MCF 10A (cell line): ENCODE data around the gene ACTN1. TPM values are rescaled to one million over a fixed set of nuclear protein-coding genes. Genes with fewer than 3 reads are reported as not detected.

Experiments used
- BruUV-seq: library from RNA; stranded (reverse); fragments of 400-500 nt; replicated peaks from 2 replicates; lab custom pipeline; 2021; lab: Mats Ljungman, UMichigan
- CTCF ChIA-PET: fragments of 300-600 bp; sonication (Branson Sonifier 250); formaldehyde crosslinking; extraction: SDS; loops from one replicate; lab custom pipeline; 2021; ENCODE audit warnings: antibody characterized with exemption, inconsistent platforms; lab: Yijun Ruan, JAX
- POLR2A ChIA-PET: fragments of 300-600, 350-650 bp; sonication (Branson Sonifier 250); formaldehyde crosslinking; extraction: SDS; loops from one replicate; lab custom pipeline; 2020; ENCODE audit warnings: antibody characterized with exemption, inconsistent platforms; lab: Yijun Ruan, JAX
- DNase-seq: peaks from one replicate; pipeline ENCODE4 v3.0.0-alpha.2; 2018; ENCODE audit not compliant: unreplicated experiment
- H3K27ac Mint-ChIP-seq: one replicate; pipeline ENCODE4 v1.8.0; 2022; ENCODE audit warnings: mild to moderate bottlenecking, low read depth, mixed read lengths; ENCODE audit not compliant: unreplicated experiment
- H3K27me3 Mint-ChIP-seq: one replicate; pipeline ENCODE4 v1.8.0; 2022; ENCODE audit warnings: mixed read lengths; ENCODE audit not compliant: insufficient read depth, unreplicated experiment
- H3K36me3 Mint-ChIP-seq: one replicate; pipeline ENCODE4 v1.8.0; 2022; ENCODE audit warnings: mild to moderate bottlenecking, moderate library complexity, mixed read lengths; ENCODE audit not compliant: insufficient read depth, unreplicated experiment
- H3K4me1 Mint-ChIP-seq: one replicate; pipeline ENCODE4 v1.8.0; 2022; ENCODE audit warnings: mixed read lengths; ENCODE audit not compliant: insufficient read depth, unreplicated experiment
- H3K4me3 Mint-ChIP-seq: one replicate; pipeline ENCODE4 v1.8.0; 2022; ENCODE audit warnings: mild to moderate bottlenecking, moderate library complexity, mixed read lengths; ENCODE audit not compliant: unreplicated experiment
- H3K9me3 Mint-ChIP-seq: one replicate; pipeline ENCODE4 v1.8.0; 2022; ENCODE audit warnings: mixed read lengths; ENCODE audit not compliant: unreplicated experiment
- intact Hi-C: fragments of 100-400 bp; cut with micrococcal nuclease; formaldehyde crosslinking; loops from 2 replicates; pipeline ENCODE4 v1.14.1; 2022
- total RNA-seq: library from RNA; stranded (reverse); gene quantifications from 2 replicates; pipeline ENCODE4 v1.2.3, GENCODE V29; 2022
- TF ChIP-seq, protein P1 (sequence below): fragments of 200-600 bp; IDR thresholded peaks from one replicate; pipeline ENCODE4 v1.8.0; 2022; ENCODE audit warnings: antibody characterized with exemption, mild to moderate bottlenecking; ENCODE audit not compliant: unreplicated experiment

The ACTN1 gene
- total RNA-seq, 1 experiment from 2014 or later, result 312 TPM

DNA sequence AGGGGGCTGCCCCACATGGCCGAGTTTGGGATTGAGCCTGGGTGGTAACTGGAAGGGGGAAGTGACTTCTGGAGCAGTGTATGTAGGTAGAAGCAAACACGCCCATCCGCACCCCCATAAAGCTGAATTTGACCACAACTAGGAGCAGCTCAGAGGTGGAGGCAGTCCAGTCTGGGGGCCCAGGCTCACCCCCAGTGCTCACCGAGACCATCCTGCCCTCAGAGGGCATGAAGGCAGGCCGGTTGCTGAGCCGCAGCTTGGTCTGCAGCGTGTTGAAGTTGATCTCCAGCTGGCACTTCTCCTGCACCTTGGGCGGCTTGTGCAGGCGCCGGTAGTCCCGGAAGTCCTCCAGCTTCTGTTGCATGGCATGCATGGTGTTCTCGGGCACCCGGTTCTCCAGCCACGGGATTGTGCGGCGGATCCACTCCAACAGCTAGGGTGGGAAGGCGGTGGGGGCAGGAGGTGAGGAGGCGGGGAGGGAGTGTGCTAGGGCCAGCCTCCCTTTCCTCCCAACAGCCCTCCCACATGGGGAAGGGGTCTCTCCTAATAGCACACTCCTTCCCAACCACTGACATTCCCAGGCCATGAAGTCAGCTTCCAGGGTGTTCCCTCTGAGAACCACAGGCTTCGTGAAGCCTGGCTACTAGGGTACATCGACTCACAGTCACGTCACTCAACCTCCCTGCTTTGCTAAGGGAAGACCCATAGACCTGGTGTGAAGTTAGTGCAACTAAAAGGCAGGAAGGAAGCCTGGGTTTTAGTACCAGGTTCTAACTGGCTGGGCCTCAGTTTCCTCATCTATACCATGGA, 87.0 kb downstream of the ACTN1 start:
- intact Hi-C loops, result no loop called here
- no peak overlapping the region for H3K27ac Mint-ChIP-seq
- CTCF ChIA-PET, result interaction anchor here (0.6 to 1.3 kb wide), 4 partner anchors 17 to 496 kb away, joined by 3 read pairs; no protein-coding TSS in a partner anchor
- no TSS peak for BruUV-seq
- DNase-seq, result no peak
- no peaks in the 10 kb centered on the region for H3K4me1 Mint-ChIP-seq
- H3K27me3 Mint-ChIP-seq, result no peaks in the 10 kb centered on the region
- H3K36me3 Mint-ChIP-seq, result peaks cover 93% of the 10 kb centered on the region
- no peak overlapping the region for H3K4me3 Mint-ChIP-seq
- H3K9me3 Mint-ChIP-seq, result no peaks in the 10 kb centered on the region
- TF ChIP-seq, protein P1, sequence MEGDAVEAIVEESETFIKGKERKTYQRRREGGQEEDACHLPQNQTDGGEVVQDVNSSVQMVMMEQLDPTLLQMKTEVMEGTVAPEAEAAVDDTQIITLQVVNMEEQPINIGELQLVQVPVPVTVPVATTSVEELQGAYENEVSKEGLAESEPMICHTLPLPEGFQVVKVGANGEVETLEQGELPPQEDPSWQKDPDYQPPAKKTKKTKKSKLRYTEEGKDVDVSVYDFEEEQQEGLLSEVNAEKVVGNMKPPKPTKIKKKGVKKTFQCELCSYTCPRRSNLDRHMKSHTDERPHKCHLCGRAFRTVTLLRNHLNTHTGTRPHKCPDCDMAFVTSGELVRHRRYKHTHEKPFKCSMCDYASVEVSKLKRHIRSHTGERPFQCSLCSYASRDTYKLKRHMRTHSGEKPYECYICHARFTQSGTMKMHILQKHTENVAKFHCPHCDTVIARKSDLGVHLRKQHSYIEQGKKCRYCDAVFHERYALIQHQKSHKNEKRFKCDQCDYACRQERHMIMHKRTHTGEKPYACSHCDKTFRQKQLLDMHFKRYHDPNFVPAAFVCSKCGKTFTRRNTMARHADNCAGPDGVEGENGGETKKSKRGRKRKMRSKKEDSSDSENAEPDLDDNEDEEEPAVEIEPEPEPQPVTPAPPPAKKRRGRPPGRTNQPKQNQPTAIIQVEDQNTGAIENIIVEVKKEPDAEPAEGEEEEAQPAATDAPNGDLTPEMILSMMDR, result no peak
- POLR2A ChIA-PET, result interaction anchor here (0.7 kb wide), 1 partner anchor 87 kb away, joined by 3 read pairs; the partner anchor contains the start of gene ACTN1

DNA sequence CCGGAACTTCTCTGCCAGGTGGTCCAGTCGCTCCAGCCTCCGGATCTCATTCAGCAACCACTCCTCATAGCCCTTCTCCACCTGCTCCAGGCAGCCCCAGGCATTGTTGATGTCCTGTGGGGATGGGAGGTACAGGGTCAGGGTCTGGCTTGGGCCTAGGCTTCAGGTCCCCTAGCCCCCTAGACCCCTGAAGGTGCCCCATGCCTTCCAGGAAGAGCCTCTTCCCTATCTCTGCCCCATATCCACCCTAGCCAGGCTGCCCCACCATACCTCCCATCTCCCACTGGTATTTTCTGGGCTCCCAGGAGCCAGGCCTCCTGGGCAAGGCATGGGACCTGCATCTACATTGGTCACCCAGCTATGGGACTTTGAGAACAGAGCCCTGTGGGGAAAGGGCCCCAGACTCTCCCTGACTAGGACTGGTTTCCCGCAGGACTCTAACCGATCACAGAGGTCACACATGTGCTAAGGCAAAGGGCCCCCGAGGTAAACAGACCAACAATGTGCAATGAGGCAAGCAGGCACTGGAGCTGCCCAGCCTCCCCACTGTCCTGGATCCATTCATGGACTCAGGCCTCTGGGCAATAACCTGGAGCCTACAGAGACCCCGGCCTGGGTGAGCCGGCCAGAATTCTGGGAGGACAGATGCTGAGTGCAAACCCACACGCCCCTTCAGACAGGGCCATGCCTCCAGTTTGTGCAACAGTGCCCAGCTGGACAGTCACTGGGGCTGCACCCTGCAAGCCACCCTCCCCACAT, 88.8 kb downstream of the ACTN1 start:
- H3K27me3 Mint-ChIP-seq, result no peaks in the 10 kb centered on the region
- no peak for DNase-seq
- ChIA-PET POLR2A (no interaction called here), CTCF (interaction anchor here (0.6 to 1.2 kb wide), 5 partner anchors 21 to 218 kb away, joined by 3 to 6 read pairs (median 3); no protein-coding TSS in a partner anchor)
- no peaks in the 10 kb centered on the region for H3K9me3 Mint-ChIP-seq
- no TSS peak for BruUV-seq
- H3K4me1 Mint-ChIP-seq, result no peaks in the 10 kb centered on the region
- peaks cover 86% of the 10 kb centered on the region for H3K36me3 Mint-ChIP-seq
- no peak overlapping the region for H3K4me3 Mint-ChIP-seq
- intact Hi-C loops, result no loop called here
- no peak overlapping the region for H3K27ac Mint-ChIP-seq
- TF ChIP-seq, protein P1, result no peak

DNA sequence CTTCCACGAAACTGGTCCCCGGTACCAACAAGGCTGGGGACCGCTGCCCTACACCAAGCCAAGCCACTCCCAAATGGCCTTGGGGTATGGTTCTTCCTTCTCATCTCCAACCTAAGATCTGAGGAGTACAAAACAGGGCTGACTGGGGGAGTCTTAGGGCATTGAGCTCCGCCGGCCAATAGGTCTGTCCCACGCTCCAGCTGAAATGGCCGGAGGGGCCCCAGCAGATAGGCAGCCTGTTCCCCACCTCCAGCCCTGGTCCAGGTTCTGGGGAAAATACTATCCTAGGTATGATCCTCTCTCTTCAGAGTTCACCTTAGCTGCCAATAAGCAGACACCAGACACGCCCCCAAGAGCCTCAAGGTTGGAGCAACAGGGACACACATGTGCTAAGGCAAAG, 90.2 kb downstream of the ACTN1 start:
- H3K27me3 Mint-ChIP-seq, result no peaks in the 10 kb centered on the region
- H3K4me1 Mint-ChIP-seq, result peaks cover 9% of the 10 kb centered on the region
- DNase-seq, result no peak
- ChIA-PET POLR2A (no interaction called here), CTCF (interaction anchor here (0.6 kb wide), 1 partner anchor 59 kb away, joined by 3 read pairs; no protein-coding TSS in a partner anchor)
- H3K4me3 Mint-ChIP-seq, result no peak overlapping the region
- TF ChIP-seq, protein P1, result no peak
- no TSS peak for BruUV-seq
- H3K36me3 Mint-ChIP-seq, result peaks cover 82% of the 10 kb centered on the region
- no peaks in the 10 kb centered on the region for H3K9me3 Mint-ChIP-seq
- H3K27ac Mint-ChIP-seq, result no peak overlapping the region
- intact Hi-C loops, result no loop called here
